ENCODE measurements around the gene TRPM8.

TRPM8 gene

GRCh38 chr2:233973786-233974185, 56.6 kb downstream of the TRPM8 start:
- no peaks in the 10 kb centered on the region for H3K36me3 ChIP-seq (replicated peaks; ENCODE audit: low read depth, low read length)
- no peak overlapping the region for H3K4me2 ChIP-seq (ENCODE audit: low read length)
- TF ChIP-seq EZH2phosphoT487 (IDR thresholded peaks at IDR 0.05; ENCODE audit: low read depth): no peak
- TF ChIP-seq, protein P1, sequence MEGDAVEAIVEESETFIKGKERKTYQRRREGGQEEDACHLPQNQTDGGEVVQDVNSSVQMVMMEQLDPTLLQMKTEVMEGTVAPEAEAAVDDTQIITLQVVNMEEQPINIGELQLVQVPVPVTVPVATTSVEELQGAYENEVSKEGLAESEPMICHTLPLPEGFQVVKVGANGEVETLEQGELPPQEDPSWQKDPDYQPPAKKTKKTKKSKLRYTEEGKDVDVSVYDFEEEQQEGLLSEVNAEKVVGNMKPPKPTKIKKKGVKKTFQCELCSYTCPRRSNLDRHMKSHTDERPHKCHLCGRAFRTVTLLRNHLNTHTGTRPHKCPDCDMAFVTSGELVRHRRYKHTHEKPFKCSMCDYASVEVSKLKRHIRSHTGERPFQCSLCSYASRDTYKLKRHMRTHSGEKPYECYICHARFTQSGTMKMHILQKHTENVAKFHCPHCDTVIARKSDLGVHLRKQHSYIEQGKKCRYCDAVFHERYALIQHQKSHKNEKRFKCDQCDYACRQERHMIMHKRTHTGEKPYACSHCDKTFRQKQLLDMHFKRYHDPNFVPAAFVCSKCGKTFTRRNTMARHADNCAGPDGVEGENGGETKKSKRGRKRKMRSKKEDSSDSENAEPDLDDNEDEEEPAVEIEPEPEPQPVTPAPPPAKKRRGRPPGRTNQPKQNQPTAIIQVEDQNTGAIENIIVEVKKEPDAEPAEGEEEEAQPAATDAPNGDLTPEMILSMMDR (IDR thresholded peaks at IDR 0.05; ENCODE audit: low read depth, low read length): no peak
- no peak overlapping the region for H3K27ac ChIP-seq (ENCODE audit: low read length)
- H3K9ac ChIP-seq (ENCODE audit: low read length): no peak overlapping the region
- H3K4me1 ChIP-seq (ENCODE audit: low read length): no peaks in the 10 kb centered on the region
- no peaks in the 10 kb centered on the region for H3K9me3 ChIP-seq (ENCODE audit: insufficient read depth, low read length)
- no peaks in the 10 kb centered on the region for H4K20me1 ChIP-seq (ENCODE audit: insufficient read depth, low read length)
- no peaks in the 10 kb centered on the region for H3K79me2 ChIP-seq (ENCODE audit: low read length)
- H3K27me3 ChIP-seq (ENCODE audit: low read depth, low read length): no peaks in the 10 kb centered on the region; the same call in 1 of the 2 replicates
- no peak overlapping the region for H2AFZ ChIP-seq (ENCODE audit: low read depth, low read length)
- no peak overlapping the region for H3K4me3 ChIP-seq (ENCODE audit: low read length)

GRCh38 chr2:233974530-233975071, 57.4 kb downstream of the TRPM8 start:
- Histone ChIP-seq H3K79me2 (ENCODE audit: low read length) (no peaks in the 10 kb centered on the region), H2AFZ (ENCODE audit: low read depth, low read length) (no peak overlapping the region), H3K4me1 (ENCODE audit: low read length) (no peaks in the 10 kb centered on the region), H3K27me3 (ENCODE audit: low read depth, low read length) (no peaks in the 10 kb centered on the region; the same call in 1 of the 2 replicates), H4K20me1 (ENCODE audit: insufficient read depth, low read length) (no peaks in the 10 kb centered on the region), H3K4me3 (ENCODE audit: low read length) (no peak overlapping the region), H3K4me2 (ENCODE audit: low read length) (no peak overlapping the region), H3K36me3 (replicated peaks; ENCODE audit: low read depth, low read length) (no peaks in the 10 kb centered on the region), H3K9me3 (ENCODE audit: insufficient read depth, low read length) (no peaks in the 10 kb centered on the region), H3K9ac (ENCODE audit: low read length) (no peak overlapping the region), H3K27ac (ENCODE audit: low read length) (no peak overlapping the region)
- TF ChIP-seq, protein P1 (IDR thresholded peaks at IDR 0.05; ENCODE audit: low read depth, low read length): no peak
- TF ChIP-seq EZH2phosphoT487 (IDR thresholded peaks at IDR 0.05; ENCODE audit: low read depth): no peak

DNA sequence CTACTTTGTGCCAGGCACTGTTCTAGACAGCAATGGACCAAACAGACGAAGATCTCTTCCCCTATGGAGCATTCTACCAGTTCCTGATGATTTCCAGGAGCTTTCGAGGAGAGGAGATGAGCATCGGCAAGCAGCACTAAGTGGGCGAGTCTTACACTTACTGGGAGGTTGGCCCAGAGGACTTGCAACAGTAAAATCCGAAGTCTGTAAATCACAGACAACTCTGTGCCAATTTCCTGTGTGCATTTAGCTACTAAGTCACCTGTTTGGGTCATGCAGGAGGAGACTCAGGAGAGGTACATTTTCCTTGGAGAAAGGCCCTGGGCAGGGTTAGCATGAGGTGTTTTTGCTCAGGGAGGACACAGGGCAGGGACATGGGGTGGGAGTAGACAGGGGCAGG, 58.9 kb downstream of the TRPM8 start:
- Histone ChIP-seq H3K79me2 (ENCODE audit: low read length) (no peaks in the 10 kb centered on the region), H3K4me1 (ENCODE audit: low read length) (no peaks in the 10 kb centered on the region), H3K4me3 (ENCODE audit: low read length) (no peak overlapping the region), H3K36me3 (replicated peaks; ENCODE audit: low read depth, low read length) (no peaks in the 10 kb centered on the region), H3K27ac (ENCODE audit: low read length) (no peak overlapping the region), H3K27me3 (ENCODE audit: low read depth, low read length) (0 out of 2 replicates have a peak, but pooled peaks cover 1% of the 10 kb centered on the region), H4K20me1 (ENCODE audit: insufficient read depth, low read length) (no peaks in the 10 kb centered on the region), H3K9me3 (ENCODE audit: insufficient read depth, low read length) (no peaks in the 10 kb centered on the region), H2AFZ (ENCODE audit: low read depth, low read length) (no peak overlapping the region), H3K9ac (ENCODE audit: low read length) (no peak overlapping the region), H3K4me2 (ENCODE audit: low read length) (no peak overlapping the region)
- no peak for TF ChIP-seq EZH2phosphoT487 (IDR thresholded peaks at IDR 0.05; ENCODE audit: low read depth)
- TF ChIP-seq, protein P1 (IDR thresholded peaks at IDR 0.05; ENCODE audit: low read depth, low read length): no peak

DNA sequence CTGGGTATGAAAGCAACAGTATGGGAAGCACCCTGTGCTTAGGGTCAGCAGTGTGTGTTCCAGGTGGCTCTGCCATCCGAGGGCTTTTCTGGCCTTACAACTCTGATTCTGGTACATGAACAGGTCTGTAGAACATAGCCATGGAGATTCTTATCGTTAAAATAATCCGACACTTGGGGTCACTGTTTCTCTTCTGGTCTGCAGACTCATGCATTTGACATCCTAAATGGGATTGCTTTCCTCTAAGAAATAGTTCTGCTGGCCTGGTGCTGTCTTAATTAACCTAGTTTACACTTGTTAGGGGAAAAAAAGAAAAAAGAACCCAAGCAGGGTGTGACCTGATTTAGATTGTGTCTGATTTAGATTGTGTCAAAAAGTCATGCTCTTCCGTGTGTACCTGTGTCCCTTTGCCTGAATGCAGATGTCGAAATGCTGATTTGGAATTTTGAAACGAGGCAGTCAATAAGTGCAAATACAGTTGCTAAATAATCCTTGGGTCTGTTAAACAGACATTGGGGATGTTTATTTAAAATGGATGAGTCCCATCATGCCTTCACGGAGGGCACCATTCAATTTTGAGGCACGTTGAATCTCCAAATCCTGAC, 59.6 kb downstream of the TRPM8 start:
- no peak overlapping the region for H3K4me2 ChIP-seq (ENCODE audit: low read length)
- H3K4me1 ChIP-seq (ENCODE audit: low read length): no peaks in the 10 kb centered on the region
- no peak overlapping the region for H3K27ac ChIP-seq (ENCODE audit: low read length)
- H4K20me1 ChIP-seq (ENCODE audit: insufficient read depth, low read length): no peaks in the 10 kb centered on the region
- H3K36me3 ChIP-seq (replicated peaks; ENCODE audit: low read depth, low read length): no peaks in the 10 kb centered on the region
- no peak overlapping the region for H2AFZ ChIP-seq (ENCODE audit: low read depth, low read length)
- no peak overlapping the region for H3K4me3 ChIP-seq (ENCODE audit: low read length)
- no peak overlapping the region for H3K9ac ChIP-seq (ENCODE audit: low read length)
- 0 out of 2 replicates have a peak, but pooled peaks cover 6% of the 10 kb centered on the region for H3K27me3 ChIP-seq (ENCODE audit: low read depth, low read length)
- TF ChIP-seq EZH2phosphoT487 (IDR thresholded peaks at IDR 0.05; ENCODE audit: low read depth): no peak
- TF ChIP-seq, protein P1 (IDR thresholded peaks at IDR 0.05; ENCODE audit: low read depth, low read length): peak; percentile 49
- H3K9me3 ChIP-seq (ENCODE audit: insufficient read depth, low read length): no peaks in the 10 kb centered on the region
- H3K79me2 ChIP-seq (ENCODE audit: low read length): no peaks in the 10 kb centered on the region
